Stimulated activated CD4-positive, alpha-beta T cell treated with anti-CD3 and anti-CD28 coated beads, TNF-alpha, amount 100 ng/mL, for 1 hour (primary cell): ENCODE measurements around the gene GABBR1.

Source experiments
- DNase-seq, 3 donors: peaks; one replicate each; pipeline ENCODE4 v3.0.0-alpha.2; 2020; ENCODE audit warnings: low read depth in 3 of 3, low spot score in 1 of 3

The GABBR1 gene

GRCh38 chr6:29567991-29568390, 65.0 kb downstream of the GABBR1 start:
- no peak for DNase-seq

GRCh38 chr6:29567541-29567940, 65.4 kb downstream of the GABBR1 start:
- no peak for DNase-seq

- DNase-seq = no peak
Observed at GRCh38 chr6:29566856-29567255, 66.1 kb downstream of the GABBR1 start.

GRCh38 chr6:29564875-29565274, 68.1 kb downstream of the GABBR1 start:
- DNase-seq = no peak

- no peak for DNase-seq
Observed at GRCh38 chr6:29563435-29563965, 69.5 kb downstream of the GABBR1 start.

GRCh38 chr6:29561606-29562181, 71.3 kb downstream of the GABBR1 start:
- no peak for DNase-seq

- no peak for DNase-seq
Observed at GRCh38 chr6:29561091-29561490, 71.9 kb downstream of the GABBR1 start.

GRCh38 chr6:29559524-29560287, 73.3 kb downstream of the GABBR1 start, which contains the start of gene UBD:
UBD (minus strand) TSS chr6:29559732; CDS start chr6:29559701, 31 bp downstream.
- DNase-seq = no peak

GRCh38 chr6:29558439-29559079, 74.4 kb downstream of the GABBR1 start:
- no peak for DNase-seq

GRCh38 chr6:29557320-29557719, 75.7 kb downstream of the GABBR1 start:
- no peak for DNase-seq

- DNase-seq = no peak
Observed at GRCh38 chr6:29554764-29555163, 78.2 kb downstream of the GABBR1 start.

GRCh38 chr6:29553268-29554057, 79.5 kb downstream of the GABBR1 start:
- peak in 1 of 3 donors; percentile 15 for DNase-seq

- no peak for DNase-seq
Observed at GRCh38 chr6:29552512-29553051, 80.4 kb downstream of the GABBR1 start.

- DNase-seq = no peak
Observed at GRCh38 chr6:29547573-29547972, 85.4 kb downstream of the GABBR1 start.

- no peak for DNase-seq
Observed at GRCh38 chr6:29537714-29538403, 95.1 kb downstream of the GABBR1 start.

GRCh38 chr6:29532320-29532951, 100.5 kb downstream of the GABBR1 start:
- DNase-seq = no peak

GRCh38 chr6:29531668-29532067, 101.3 kb downstream of the GABBR1 start:
- DNase-seq = no peak

GRCh38 chr6:29530671-29531310, 102.2 kb downstream of the GABBR1 start:
- DNase-seq = no peak

- DNase-seq = no peak
Observed at GRCh38 chr6:29529956-29530355, 103.0 kb downstream of the GABBR1 start.
